Osteoblast (primary cell): ENCODE measurements around the gene PRSS48. TPM values are rescaled to one million over a fixed set of nuclear protein-coding genes. Genes with fewer than 3 reads are reported as not detected.
A peak's percentile ranks its signal among the peaks of the same experiment; 100 is the strongest.

Experiments
- DNase-seq: peaks from one replicate; pipeline ENCODE4 v3.0.0; 2011; ENCODE audit warnings: low spot score, mixed read lengths; ENCODE audit not compliant: insufficient read length; ENCODE audit errors: missing footprints
- H2AFZ ChIP-seq: 2 replicates; pipeline ENCODE4 v1.6.0; 2011; ENCODE audit warnings: mild to moderate bottlenecking, low read length
- H3K27ac ChIP-seq: 2 replicates; pipeline ENCODE4 v1.5.1; 2011; ENCODE audit warnings: mild to moderate bottlenecking, low read depth, low read length, moderate library complexity
- H3K27me3 ChIP-seq: 2 replicates; pipeline ENCODE4 v1.6.0; 2012; ENCODE audit warnings: mild to moderate bottlenecking, control low read depth, inconsistent platforms, low read length, moderate library complexity; ENCODE audit not compliant: insufficient read depth
- H3K36me3 ChIP-seq: 2 replicates; pipeline ENCODE4 v1.5.1; 2011; ENCODE audit warnings: mild to moderate bottlenecking, low read length, control low read depth, moderate library complexity; ENCODE audit not compliant: insufficient read depth
- H3K4me1 ChIP-seq: 2 replicates; pipeline ENCODE4 v1.5.1; 2011; ENCODE audit warnings: mild to moderate bottlenecking, low read length, control low read depth, moderate library complexity; ENCODE audit not compliant: insufficient read depth
- H3K4me2 ChIP-seq: 2 replicates; pipeline ENCODE4 v1.6.0; 2011; ENCODE audit warnings: mild to moderate bottlenecking, low read length; ENCODE audit not compliant: insufficient read depth
- H3K4me3 ChIP-seq: fragments of 200-600 bp; sonication (generic); 3 replicates; pipeline ENCODE4 v1.5.1; 2012; ENCODE audit warnings: mild to moderate bottlenecking, low read length, inconsistent platforms; ENCODE audit not compliant: insufficient read depth
- H3K79me2 ChIP-seq: 2 replicates; pipeline ENCODE4 v1.6.0; 2012; ENCODE audit warnings: mild to moderate bottlenecking, low read length, control low read depth, inconsistent platforms; ENCODE audit not compliant: insufficient read depth
- H3K9me3 ChIP-seq: 2 replicates; pipeline ENCODE4 v1.5.1; 2011; ENCODE audit warnings: low read depth, low read length, control low read depth
- H4K20me1 ChIP-seq: 2 replicates; pipeline ENCODE4 v1.6.0; 2012; ENCODE audit warnings: mild to moderate bottlenecking, low read length, control low read depth; ENCODE audit not compliant: insufficient read depth
- total RNA-seq: library from RNA; depleted of rRNA; stranded (reverse); fragments of >200 nt; gene quantifications from 2 replicates; pipeline ENCODE4 v1.2.3, GENCODE V29; 2012
- TF ChIP-seq, protein P1 (sequence below): IDR thresholded peaks from 2 replicates; pipeline ENCODE4 v1.5.1; 2011; ENCODE audit warnings: mild to moderate bottlenecking, low read depth, low read length, moderate library complexity; ENCODE audit errors: extremely low read depth

The PRSS48 gene
- total RNA-seq, 1 donor = not detected

DNA sequence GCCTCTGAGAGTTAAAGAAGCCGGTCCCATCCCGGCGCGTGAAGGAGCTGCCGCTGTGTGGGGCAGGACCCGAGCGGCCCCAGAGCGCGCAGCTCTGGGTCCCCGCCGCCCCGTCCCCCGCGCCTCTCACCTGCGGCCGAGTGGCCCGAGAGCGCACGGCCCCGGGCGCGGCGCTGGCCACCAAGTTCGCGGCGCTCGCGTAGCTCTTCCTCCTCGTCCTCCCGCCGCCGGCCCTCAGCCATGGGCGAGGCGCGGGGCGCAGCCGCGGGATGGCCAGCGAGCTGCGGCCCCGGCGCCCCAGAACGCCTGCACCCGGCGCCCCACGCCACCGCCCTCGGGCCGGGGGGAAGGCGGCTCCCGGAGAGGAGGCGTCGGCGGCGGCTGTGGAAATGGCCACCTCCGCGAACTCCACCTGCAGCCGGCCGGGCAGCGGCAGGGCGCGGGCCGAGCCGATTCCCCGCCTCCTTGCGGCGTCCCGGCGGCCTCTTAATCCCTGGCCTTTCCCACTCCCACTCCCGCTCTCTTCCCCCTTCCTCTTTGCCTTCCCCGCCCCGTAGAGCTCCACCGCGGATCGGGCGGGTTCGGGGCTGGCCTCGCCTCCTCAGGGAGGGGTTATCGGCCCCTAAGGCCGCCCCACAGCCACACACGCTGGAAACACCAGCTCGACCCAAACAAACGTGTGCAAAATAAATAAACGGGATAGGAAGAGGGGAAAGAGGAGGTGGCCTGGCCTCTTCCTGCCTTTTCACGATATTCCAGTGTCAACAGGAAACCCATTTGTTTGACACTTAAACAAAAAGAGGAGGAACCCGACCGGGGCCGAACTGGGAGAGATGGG is 48.4 kb downstream of the PRSS48 start, which contains the start of gene SH3D19:
SH3D19 (minus strand) TSS at position 495 of the 838 bp plus-strand sequence; CDS start at position 242, 253 bp downstream.
- Histone ChIP-seq H3K4me1 (peaks cover 8% of the 10 kb centered on the region), H3K27ac (no peak within 1 kb of the TSS), H4K20me1 (no peaks in the 10 kb centered on the region), H3K4me3 (peak within 1 kb of the TSS; percentile 76), H3K79me2 (no peaks in the 10 kb centered on the region), H3K9me3 (no peaks in the 10 kb centered on the region), H2AFZ (peak within 1 kb of the TSS; percentile 80), H3K4me2 (peak within 1 kb of the TSS; percentile 90), H3K27me3 (peaks cover 12% of the 10 kb centered on the region), H3K36me3 (no peaks in the 10 kb centered on the region)
- TF ChIP-seq, protein P1, sequence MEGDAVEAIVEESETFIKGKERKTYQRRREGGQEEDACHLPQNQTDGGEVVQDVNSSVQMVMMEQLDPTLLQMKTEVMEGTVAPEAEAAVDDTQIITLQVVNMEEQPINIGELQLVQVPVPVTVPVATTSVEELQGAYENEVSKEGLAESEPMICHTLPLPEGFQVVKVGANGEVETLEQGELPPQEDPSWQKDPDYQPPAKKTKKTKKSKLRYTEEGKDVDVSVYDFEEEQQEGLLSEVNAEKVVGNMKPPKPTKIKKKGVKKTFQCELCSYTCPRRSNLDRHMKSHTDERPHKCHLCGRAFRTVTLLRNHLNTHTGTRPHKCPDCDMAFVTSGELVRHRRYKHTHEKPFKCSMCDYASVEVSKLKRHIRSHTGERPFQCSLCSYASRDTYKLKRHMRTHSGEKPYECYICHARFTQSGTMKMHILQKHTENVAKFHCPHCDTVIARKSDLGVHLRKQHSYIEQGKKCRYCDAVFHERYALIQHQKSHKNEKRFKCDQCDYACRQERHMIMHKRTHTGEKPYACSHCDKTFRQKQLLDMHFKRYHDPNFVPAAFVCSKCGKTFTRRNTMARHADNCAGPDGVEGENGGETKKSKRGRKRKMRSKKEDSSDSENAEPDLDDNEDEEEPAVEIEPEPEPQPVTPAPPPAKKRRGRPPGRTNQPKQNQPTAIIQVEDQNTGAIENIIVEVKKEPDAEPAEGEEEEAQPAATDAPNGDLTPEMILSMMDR = no peak
- peak; percentile 90 for DNase-seq

GRCh38 chr4:151325949-151326246 is 48.9 kb downstream of the PRSS48 start:
- Histone ChIP-seq H3K79me2 (no peaks in the 10 kb centered on the region), H2AFZ (peak overlapping the region; percentile 80), H3K4me3 (peak overlapping the region; percentile 76), H3K4me2 (peak overlapping the region; percentile 90), H3K27ac (no peak overlapping the region), H3K36me3 (no peaks in the 10 kb centered on the region), H3K4me1 (peaks cover 8% of the 10 kb centered on the region), H3K27me3 (peaks cover 12% of the 10 kb centered on the region), H3K9me3 (no peaks in the 10 kb centered on the region), H4K20me1 (no peaks in the 10 kb centered on the region)
- DNase-seq = peak; percentile 87
- TF ChIP-seq, protein P1 = no peak

DNA sequence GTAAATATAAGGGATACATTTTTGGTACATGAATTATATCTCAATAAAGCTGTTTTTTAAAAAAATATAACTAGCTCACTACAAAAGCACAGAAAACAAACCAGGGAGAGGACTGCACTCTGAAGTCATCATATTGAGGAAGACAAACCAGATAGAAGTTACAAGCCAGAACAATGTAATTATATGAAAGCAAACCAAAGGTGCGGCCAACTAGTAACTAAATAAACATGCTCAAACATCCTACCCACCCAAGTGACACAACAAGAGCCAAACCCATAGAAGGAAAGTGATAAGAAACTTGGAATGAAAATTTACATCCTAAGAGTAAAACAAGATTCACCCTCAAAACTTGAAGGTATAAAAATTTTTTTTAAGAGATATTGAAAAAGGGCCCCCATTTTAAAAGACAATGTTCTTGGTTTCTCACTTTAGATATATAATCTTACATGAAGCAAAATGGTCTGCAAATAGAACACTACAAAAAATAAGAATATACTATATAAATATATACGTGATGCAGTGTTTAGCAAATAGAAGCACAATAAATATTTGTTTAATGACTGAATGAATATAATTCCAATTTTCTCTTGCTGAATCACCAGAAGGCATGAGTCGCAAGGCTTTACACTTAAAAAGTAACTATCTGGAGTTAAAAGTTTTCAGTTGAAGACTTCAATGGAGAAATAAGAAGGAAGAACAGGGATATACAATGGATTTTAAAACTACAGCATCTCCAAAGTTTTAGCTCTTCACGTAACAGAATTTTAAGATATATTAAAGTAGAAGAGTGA is 52.5 kb downstream of the PRSS48 start:
- no peaks in the 10 kb centered on the region for H3K79me2 ChIP-seq
- H3K27ac ChIP-seq = no peak overlapping the region
- no peak overlapping the region for H3K4me3 ChIP-seq
- peaks cover 5% of the 10 kb centered on the region for H3K4me1 ChIP-seq
- H3K36me3 ChIP-seq = no peaks in the 10 kb centered on the region
- H3K4me2 ChIP-seq = no peak overlapping the region
- peaks cover 11% of the 10 kb centered on the region for H3K27me3 ChIP-seq
- no peaks in the 10 kb centered on the region for H3K9me3 ChIP-seq
- TF ChIP-seq, protein P1 = no peak
- no peak for DNase-seq
- H2AFZ ChIP-seq = no peak overlapping the region
- H4K20me1 ChIP-seq = no peaks in the 10 kb centered on the region
